ENCODE measurements around the gene PHACTR3. TPM values are rescaled to one million over a fixed set of nuclear protein-coding genes. Genes with fewer than 3 reads are reported as not detected.

PHACTR3 gene
- total and polyA plus RNA-seq, 2 of the 8 experiments (the other 6 are each of a cell fraction or from before 2014, with no cell fraction given) = 0.05 to 0.13 TPM

DNA sequence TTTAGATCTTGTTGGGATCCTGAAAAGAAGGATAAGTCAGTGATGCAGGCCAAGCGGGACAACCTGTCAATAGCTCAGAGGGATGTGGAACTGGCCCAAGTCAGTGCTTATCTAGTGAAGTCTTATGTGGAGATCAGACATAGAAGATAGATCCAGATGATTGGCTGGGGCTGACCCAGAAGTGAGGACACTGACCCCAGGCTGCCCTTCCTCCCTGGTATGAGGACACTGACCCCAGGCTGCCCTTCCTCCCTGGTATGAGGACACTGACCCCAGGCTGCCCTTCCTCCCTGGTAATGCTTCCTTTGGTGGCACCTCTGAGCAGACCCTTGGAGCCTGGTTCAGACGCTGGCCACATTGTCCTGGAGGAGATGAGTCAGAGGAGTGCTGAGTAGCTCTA is 159.7 kb downstream of the PHACTR3 start (continued):
- TF ChIP-seq SIN3A (conservative IDR thresholded peaks at IDR 0.05 in 1 of 2, IDR thresholded peaks at IDR 0.05 in 1 of 2; ENCODE audit: low read depth in 1 of 2, low read length in 2 of 2) = no peak
- TF ChIP-seq RFX5 (IDR thresholded peaks at IDR 0.05; ENCODE audit: borderline replicate concordance, low read depth, low read length) = no peak
- TF ChIP-seq, protein P1, sequence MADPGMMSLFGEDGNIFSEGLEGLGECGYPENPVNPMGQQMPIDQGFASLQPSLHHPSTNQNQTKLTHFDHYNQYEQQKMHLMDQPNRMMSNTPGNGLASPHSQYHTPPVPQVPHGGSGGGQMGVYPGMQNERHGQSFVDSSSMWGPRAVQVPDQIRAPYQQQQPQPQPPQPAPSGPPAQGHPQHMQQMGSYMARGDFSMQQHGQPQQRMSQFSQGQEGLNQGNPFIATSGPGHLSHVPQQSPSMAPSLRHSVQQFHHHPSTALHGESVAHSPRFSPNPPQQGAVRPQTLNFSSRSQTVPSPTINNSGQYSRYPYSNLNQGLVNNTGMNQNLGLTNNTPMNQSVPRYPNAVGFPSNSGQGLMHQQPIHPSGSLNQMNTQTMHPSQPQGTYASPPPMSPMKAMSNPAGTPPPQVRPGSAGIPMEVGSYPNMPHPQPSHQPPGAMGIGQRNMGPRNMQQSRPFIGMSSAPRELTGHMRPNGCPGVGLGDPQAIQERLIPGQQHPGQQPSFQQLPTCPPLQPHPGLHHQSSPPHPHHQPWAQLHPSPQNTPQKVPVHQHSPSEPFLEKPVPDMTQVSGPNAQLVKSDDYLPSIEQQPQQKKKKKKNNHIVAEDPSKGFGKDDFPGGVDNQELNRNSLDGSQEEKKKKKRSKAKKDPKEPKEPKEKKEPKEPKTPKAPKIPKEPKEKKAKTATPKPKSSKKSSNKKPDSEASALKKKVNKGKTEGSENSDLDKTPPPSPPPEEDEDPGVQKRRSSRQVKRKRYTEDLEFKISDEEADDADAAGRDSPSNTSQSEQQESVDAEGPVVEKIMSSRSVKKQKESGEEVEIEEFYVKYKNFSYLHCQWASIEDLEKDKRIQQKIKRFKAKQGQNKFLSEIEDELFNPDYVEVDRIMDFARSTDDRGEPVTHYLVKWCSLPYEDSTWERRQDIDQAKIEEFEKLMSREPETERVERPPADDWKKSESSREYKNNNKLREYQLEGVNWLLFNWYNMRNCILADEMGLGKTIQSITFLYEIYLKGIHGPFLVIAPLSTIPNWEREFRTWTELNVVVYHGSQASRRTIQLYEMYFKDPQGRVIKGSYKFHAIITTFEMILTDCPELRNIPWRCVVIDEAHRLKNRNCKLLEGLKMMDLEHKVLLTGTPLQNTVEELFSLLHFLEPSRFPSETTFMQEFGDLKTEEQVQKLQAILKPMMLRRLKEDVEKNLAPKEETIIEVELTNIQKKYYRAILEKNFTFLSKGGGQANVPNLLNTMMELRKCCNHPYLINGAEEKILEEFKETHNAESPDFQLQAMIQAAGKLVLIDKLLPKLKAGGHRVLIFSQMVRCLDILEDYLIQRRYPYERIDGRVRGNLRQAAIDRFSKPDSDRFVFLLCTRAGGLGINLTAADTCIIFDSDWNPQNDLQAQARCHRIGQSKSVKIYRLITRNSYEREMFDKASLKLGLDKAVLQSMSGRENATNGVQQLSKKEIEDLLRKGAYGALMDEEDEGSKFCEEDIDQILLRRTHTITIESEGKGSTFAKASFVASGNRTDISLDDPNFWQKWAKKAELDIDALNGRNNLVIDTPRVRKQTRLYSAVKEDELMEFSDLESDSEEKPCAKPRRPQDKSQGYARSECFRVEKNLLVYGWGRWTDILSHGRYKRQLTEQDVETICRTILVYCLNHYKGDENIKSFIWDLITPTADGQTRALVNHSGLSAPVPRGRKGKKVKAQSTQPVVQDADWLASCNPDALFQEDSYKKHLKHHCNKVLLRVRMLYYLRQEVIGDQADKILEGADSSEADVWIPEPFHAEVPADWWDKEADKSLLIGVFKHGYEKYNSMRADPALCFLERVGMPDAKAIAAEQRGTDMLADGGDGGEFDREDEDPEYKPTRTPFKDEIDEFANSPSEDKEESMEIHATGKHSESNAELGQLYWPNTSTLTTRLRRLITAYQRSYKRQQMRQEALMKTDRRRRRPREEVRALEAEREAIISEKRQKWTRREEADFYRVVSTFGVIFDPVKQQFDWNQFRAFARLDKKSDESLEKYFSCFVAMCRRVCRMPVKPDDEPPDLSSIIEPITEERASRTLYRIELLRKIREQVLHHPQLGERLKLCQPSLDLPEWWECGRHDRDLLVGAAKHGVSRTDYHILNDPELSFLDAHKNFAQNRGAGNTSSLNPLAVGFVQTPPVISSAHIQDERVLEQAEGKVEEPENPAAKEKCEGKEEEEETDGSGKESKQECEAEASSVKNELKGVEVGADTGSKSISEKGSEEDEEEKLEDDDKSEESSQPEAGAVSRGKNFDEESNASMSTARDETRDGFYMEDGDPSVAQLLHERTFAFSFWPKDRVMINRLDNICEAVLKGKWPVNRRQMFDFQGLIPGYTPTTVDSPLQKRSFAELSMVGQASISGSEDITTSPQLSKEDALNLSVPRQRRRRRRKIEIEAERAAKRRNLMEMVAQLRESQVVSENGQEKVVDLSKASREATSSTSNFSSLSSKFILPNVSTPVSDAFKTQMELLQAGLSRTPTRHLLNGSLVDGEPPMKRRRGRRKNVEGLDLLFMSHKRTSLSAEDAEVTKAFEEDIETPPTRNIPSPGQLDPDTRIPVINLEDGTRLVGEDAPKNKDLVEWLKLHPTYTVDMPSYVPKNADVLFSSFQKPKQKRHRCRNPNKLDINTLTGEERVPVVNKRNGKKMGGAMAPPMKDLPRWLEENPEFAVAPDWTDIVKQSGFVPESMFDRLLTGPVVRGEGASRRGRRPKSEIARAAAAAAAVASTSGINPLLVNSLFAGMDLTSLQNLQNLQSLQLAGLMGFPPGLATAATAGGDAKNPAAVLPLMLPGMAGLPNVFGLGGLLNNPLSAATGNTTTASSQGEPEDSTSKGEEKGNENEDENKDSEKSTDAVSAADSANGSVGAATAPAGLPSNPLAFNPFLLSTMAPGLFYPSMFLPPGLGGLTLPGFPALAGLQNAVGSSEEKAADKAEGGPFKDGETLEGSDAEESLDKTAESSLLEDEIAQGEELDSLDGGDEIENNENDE (IDR thresholded peaks at IDR 0.05; ENCODE audit: insufficient replicate concordance, low read length) = no peak
